Ovary (tissue), 9 donors: Measurements from ENCODE around the gene PRKCD. TPM values are rescaled to one million over a fixed set of nuclear protein-coding genes. Genes with fewer than 3 reads are reported as not detected.

Experiments used
- DNase-seq, 5 donors: peaks; one replicate each; pipeline ENCODE4 v3.0.0-alpha.2; 2019 to 2020
- H3K27ac ChIP-seq, 2 donors: fragments of 200-600 bp; one replicate each; pipeline versions ENCODE4 v1.5.1 to v1.8.0; 2019 to 2022
- H3K27me3 ChIP-seq: fragments of 200-600 bp; one replicate; pipeline ENCODE4 v1.8.0; 2022
- H3K36me3 ChIP-seq: fragments of 200-600 bp; sonication (generic); one replicate; pipeline ENCODE4 v1.5.1; 2019
- H3K4me1 ChIP-seq: one replicate; pipeline ENCODE4 v1.8.1; 2013; ENCODE audit warnings: mild to moderate bottlenecking, moderate library complexity; ENCODE audit not compliant: insufficient read depth
- H3K4me3 ChIP-seq: fragments of 200-600 bp; sonication (generic); one replicate; pipeline ENCODE4 v1.5.1; 2017
- H3K9me3 ChIP-seq, 2 donors: fragments of 200-600 bp in 1 of 2; sonication (generic) in 1 of 2; one replicate each; pipeline versions ENCODE4 v1.5.1 to v1.8.1; 2013 to 2019; ENCODE audit warnings: mild to moderate bottlenecking in 1 of 2, moderate library complexity in 1 of 2
- EP300 ChIP-seq: sonication (generic); formaldehyde crosslinking; IDR thresholded peaks from one replicate; pipeline ENCODE4 v1.6.1; 2017; ENCODE audit warnings: antibody characterized with exemption
- POLR2A ChIP-seq: fragments of 450-650 bp; IDR thresholded peaks from one replicate; pipeline ENCODE4 v1.6.1; 2017; ENCODE audit warnings: antibody characterized with exemption, mild to moderate bottlenecking, moderate library complexity
- WGBS, 3 donors: extraction: QIAGEN DNeasy Blood & Tissue Kit in 1 of 3; methylation state at CpG; one replicate each; pipeline versions ENCODE4 v1.1.5 to v1.1.7; 2013 to 2017; 5-methylcytosine and 5-hydroxymethylcytosine counted together
- intact Hi-C, 4 donors: fragments of 100-400 bp; cut with DNase I; formaldehyde crosslinking; loops; one replicate each; pipeline versions ENCODE4 v1.11.0 to v1.15.1; 2022 to 2023
- polyA plus RNA-seq, 2 donors: library from polyadenylated mRNA; stranded (reverse); fragments of 200-250 nt in 1 of 2; fragments of 350-450 nt in 1 of 2; fragmentation: Illumina TruSeq in 1 of 2; extraction: RNeasy Lipid Tissue Mini Kit (QIAGEN cat#74804) in 1 of 2; gene quantifications; one replicate each; pipeline ENCODE4 v1.2.3, GENCODE V29; 2013 to 2014
- total RNA-seq, 7 donors: library from RNA; depleted of rRNA in 2 of 7; stranded (reverse); fragments of >200 nt in 2 of 7; fragmentation: NEBNext Ultra II Directional in 3 of 7; extraction: Animal tissue kit (Norgen Biotek cat#: 25700) in 3 of 7; gene quantifications; one replicate each; pipeline versions ENCODE4 v1.1.0 to v1.2.4, GENCODE V29; 2016 to 2023
- TF ChIP-seq, protein P1 (sequence below), 3 donors: fragments of 450-650 bp in 2 of 3; fragments of 200-600 bp in 1 of 3; IDR thresholded peaks; one replicate each; pipeline versions ENCODE4 v1.5.1 to v1.8.0; 2016 to 2022; ENCODE audit warnings: antibody characterized with exemption in 3 of 3, mild to moderate bottlenecking in 1 of 3
- donor health status: DM: no; HTN: no; CAD: no; lungs with moderate emphysema.
- donor health status: DM: no; HTN: no; CAD: no.
- donor health status: Bipolar disorder and iron deficiency.
- donor health status: DM: yes; HTN: yes; CAD: no.
- donor health status: DM: no; HTN: no; CAD: no.
- donor health status: DM: yes; HTN: yes; CAD: no.

The PRKCD gene
- total and polyA plus RNA-seq, 9 donors, result 6.6 to 22.2 (median 15.2) TPM

- no peaks in the 10 kb centered on the region for H3K27me3 ChIP-seq
- 89 to 92% (median 91%) methylated on average over 7 of the region's 7 CpGs for WGBS, 3 donors
- intact Hi-C loops, result no loop called here
- TF ChIP-seq POLR2A (no peak), EP300 (no peak)
- TF ChIP-seq, protein P1, sequence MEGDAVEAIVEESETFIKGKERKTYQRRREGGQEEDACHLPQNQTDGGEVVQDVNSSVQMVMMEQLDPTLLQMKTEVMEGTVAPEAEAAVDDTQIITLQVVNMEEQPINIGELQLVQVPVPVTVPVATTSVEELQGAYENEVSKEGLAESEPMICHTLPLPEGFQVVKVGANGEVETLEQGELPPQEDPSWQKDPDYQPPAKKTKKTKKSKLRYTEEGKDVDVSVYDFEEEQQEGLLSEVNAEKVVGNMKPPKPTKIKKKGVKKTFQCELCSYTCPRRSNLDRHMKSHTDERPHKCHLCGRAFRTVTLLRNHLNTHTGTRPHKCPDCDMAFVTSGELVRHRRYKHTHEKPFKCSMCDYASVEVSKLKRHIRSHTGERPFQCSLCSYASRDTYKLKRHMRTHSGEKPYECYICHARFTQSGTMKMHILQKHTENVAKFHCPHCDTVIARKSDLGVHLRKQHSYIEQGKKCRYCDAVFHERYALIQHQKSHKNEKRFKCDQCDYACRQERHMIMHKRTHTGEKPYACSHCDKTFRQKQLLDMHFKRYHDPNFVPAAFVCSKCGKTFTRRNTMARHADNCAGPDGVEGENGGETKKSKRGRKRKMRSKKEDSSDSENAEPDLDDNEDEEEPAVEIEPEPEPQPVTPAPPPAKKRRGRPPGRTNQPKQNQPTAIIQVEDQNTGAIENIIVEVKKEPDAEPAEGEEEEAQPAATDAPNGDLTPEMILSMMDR (IDR thresholded peaks at IDR 0.05), result no peak
- H3K27ac ChIP-seq, result no peak overlapping the region
- DNase-seq, result no peak
- H3K9me3 ChIP-seq, result no peaks in the 10 kb centered on the region
- H3K4me3 ChIP-seq, result no peak overlapping the region
- H3K4me1 ChIP-seq, result peaks cover 14% of the 10 kb centered on the region
- H3K36me3 ChIP-seq, result no peaks in the 10 kb centered on the region
These were observed 81.1 kb downstream of the PRKCD start for GRCh38 chr3:53242155-53242554.

Other genes starting within 250 kb of the PRKCD start
- gene SFMBT1, start 115.1 kb upstream of the PRKCD start, total RNA-seq, result 10 to 100 TPM in 3 of 7 donors, 1 to 10 TPM in 4; 4.6 to 21.1 (median 7.7) TPM
- 1 to 10 TPM; 1.2 to 4.4 TPM for gene SFMBT1, start 115.1 kb upstream of the PRKCD start, polyA plus RNA-seq
- gene RFT1, start 30.8 kb upstream of the PRKCD start, total RNA-seq, result 10 to 100 TPM in 6 of 7 donors, 1 to 10 TPM in 1; 8.9 to 23.6 (median 17.8) TPM
- gene RFT1, start 30.8 kb upstream of the PRKCD start, polyA plus RNA-seq, result 10 to 100 TPM in 1 of 2 donors, 1 to 10 TPM in 1; 8.3 to 20.8 TPM
- 100 to 1,000 TPM; 109 to 279 (median 230) TPM for gene TKT, start 94.8 kb downstream of the PRKCD start, total RNA-seq
- gene TKT, start 94.8 kb downstream of the PRKCD start, polyA plus RNA-seq, result 100 to 1,000 TPM in 1 of 2 donors, 10 to 100 TPM in 1; 62.6 to 208 TPM
- 10 to 100 TPM; 16.7 to 34.1 (median 27.1) TPM for gene DCP1A, start 186.3 kb downstream of the PRKCD start, total RNA-seq
- 10 to 100 TPM; 11.5 to 16.9 TPM for gene DCP1A, start 186.3 kb downstream of the PRKCD start, polyA plus RNA-seq